HG03108 (cell line): ENCODE measurements around the gene HOOK1.

Experiments
- ATAC-seq: cut with Tn5 transposase; IDR thresholded peaks from one replicate; pipeline ENCODE4 v1.9.1; 2021; ENCODE audit warnings: moderate library complexity; ENCODE audit not compliant: unreplicated experiment

The HOOK1 gene

DNA sequence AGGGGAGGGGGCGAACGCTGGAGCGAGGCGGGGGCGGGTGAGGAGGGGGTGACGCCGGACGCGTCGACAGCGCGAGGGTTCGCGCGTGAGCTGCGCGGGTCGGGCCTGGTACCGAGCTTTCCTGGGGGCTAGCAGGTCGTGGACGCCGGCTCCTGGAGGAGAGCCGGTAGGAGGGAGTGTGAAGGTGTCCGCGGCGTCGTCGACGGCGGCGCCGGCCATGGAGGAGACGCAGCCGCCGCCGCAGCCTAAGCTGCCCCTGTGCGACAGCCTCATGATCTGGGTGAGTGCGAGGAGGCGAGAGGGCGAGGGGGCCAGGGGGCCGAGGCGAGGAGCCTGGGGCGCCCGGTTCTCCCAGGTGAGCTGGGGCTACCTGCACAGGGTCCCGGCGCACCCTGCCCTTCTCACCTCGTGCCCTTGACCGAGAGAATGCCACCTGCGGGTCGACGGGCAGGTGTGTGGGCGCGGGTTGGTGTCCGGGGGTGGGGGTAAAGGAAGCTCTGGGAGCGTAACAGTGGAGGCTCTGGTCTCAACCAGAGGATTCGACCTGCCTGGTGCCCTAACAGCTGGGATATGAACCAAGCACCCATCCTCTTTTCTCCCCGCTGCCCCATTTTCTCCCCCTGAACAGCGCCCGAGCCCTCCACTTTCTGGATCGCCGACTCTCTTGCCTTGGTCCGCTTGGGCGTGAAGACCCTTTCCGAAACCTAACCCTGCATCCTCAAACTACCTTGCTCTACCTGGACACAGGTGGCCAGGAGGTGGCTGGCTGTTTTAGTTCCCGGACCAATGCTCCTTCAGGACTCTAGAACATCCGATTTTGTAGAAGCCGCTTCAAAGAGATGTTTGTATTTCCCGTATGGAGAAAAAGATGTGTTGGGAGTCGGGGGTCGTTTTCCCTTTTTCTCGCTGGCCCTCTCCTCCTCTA, at the start of gene HOOK1:
TSS of gene HOOK1 (plus strand) at position 49 of the 925 bp plus-strand sequence. CDS start at position 218, 169 bp downstream.
- ATAC-seq = no peak

GRCh38 chr1:59765011-59765730, 49.6 kb upstream of the HOOK1 start:
- ATAC-seq = no peak

- no peak for ATAC-seq
These were observed 48.4 kb upstream of the HOOK1 start for GRCh38 chr1:59766227-59766855.

DNA sequence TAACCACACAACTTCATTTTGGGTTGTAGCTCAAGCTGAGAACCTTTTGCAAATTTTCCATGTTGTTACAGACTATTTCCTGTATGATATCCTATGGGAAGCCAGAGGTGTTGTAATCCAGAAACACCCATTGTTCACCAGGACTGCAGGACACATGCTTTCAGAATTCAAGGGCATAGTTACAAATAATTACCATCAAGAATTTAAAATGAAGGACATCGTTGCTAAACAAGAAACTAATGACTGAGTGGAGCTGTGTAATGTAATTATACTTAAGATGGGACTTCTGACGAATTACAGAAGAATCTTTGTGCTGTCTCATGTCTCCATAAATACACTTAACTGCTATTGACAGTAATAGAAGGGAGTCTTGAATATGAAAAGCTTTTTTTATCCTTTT, 47.6 kb upstream of the HOOK1 start:
- ATAC-seq = no peak

- ATAC-seq = no peak
These were observed 45.7 kb upstream of the HOOK1 start for GRCh38 chr1:59768792-59769735.

- ATAC-seq = no peak
These were observed 45.0 kb upstream of the HOOK1 start for GRCh38 chr1:59769736-59770095.

DNA sequence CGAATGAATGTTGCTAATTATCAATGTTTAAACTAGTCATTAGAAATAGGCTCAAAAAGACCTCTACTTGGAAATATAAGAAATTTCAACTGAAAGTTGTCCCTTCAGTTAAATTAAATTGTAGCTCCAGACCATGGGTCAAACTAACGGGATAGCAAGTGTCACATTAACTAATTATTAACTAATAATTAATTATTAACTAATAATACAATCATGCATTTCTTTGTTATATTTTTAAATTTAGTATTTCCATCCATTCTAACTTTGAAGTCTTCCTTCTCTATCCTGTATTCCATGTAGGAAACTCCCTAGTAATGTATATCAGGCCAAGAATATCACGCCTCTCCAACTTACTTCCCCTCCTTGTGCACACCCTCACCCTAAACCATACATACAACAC, 43.4 kb upstream of the HOOK1 start:
- ATAC-seq = no peak

- ATAC-seq = no peak
These were observed 39.3 kb upstream of the HOOK1 start for GRCh38 chr1:59775480-59775879.

DNA sequence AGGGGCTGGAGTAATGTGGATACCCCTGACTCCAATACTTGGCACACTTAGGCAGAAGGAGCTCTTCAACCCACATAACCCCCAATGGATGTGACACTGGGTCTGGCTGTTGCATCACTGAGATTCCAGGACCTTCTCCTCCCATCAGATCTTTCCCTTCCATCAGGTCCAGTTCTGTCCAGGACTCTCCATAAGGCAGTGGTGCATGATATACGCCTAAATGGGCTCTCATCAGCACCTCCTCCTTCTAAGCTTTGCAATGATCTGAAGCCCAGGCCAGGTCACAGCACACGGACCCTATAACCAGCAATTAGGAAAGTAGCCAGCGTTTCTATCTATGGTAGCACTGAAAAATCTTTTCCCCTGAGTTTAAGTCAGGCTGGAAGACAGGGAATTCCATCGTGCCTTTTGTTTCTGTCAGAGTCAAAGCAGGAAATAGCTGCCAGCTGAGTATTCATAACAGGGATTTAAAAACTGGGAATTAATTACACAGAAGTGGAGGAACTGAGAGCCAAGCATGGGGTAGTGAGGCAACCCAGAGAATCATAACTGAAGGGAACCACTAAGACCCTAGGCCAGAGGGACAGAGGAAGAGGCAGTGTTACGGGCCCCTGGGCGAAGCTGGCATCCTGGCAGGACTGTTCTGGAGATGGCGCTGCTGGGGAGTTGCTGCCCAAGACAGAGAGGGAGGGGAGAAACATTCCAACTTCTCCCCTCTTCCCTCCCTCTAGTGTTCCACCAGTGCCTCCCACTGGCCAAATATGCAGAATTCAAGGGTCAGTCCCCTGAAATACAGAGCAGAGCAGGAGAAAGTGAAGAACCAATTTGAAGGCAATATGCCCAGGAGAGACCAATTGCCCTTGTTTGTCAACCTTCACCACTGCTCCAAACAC, 37.5 kb upstream of the HOOK1 start:
- ATAC-seq = no peak

- no peak for ATAC-seq
These were observed 34.8 kb upstream of the HOOK1 start for GRCh38 chr1:59779949-59780348.

- ATAC-seq = no peak
These were observed 25.9 kb upstream of the HOOK1 start for GRCh38 chr1:59788825-59789224.

DNA sequence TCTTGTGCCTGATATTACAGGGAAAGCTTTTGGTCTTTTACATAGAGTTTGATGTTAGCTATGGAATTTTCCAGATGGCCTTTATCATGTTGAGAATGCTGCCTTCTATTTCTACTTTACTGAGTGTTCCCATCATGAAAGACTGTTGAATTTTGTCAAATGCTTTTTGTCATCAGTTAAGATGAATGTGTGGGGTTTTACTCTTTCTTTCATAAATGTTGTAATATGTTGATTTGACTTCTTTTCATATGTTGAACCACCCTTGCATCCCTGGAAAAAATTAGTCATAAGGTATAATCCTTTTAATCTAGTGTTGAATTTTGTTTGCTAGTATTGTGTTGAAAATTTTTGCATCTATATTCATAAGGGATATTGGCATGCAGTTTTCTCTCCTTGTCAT, 16.1 kb upstream of the HOOK1 start:
- ATAC-seq = no peak

- ATAC-seq = no peak
These were observed 11.2 kb upstream of the HOOK1 start for GRCh38 chr1:59803458-59804038.

DNA sequence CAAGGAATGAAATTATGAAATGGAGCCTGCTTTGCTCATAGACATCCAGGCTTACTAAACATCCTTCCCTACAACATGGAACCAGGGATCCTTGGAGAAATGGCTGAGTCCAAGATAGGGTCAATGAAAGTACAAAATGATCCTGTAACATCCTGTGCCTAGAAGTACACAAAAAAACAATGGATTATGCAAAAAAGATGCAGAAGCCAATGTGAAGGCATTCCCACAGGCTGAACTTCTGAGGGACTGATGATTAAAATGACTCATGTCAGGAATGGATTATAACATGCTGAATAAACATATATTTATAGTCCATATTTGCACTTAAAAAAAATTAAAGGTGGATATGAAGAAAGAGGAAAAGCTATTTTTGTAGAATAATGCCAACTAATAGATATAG, 10.4 kb upstream of the HOOK1 start:
- ATAC-seq = no peak

GRCh38 chr1:59805554-59805953, 9.2 kb upstream of the HOOK1 start:
- ATAC-seq = no peak

DNA sequence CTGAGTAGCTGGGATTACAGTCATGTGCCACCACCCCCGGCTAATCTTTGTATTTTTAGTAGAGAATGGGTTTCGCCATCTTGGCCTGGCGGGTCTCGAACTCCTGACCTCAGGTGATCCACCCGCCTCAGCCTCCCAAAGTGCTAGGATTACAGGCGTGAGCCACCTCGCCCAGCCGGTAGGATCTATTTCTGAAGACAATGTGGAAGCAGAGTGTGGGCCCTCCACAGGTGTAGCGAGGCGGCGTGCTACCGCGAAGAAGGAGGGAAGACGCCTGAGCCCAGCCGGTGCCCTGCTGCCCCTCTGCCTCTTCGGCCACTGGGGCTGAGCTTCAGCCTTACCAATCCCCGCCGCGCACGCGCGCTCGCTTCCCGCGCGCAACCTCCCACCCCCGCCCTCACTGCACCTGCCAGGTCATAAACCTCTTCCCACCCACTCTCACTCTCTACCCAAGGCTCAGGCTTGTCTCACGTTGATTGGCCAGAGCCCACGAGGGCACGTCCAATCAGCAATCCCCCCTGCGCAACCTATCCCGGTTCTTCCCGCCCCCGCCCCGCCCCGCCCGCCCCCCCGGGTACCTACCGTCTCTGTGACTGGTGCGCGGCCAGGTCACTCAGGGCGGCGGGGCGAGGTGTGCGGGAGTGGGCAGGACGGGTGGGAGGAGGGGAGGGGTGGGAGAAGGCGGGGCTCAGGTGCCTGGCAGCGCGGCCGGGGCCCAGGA, 409 bp upstream of the HOOK1 start:
- ATAC-seq = peak; percentile 97

DNA sequence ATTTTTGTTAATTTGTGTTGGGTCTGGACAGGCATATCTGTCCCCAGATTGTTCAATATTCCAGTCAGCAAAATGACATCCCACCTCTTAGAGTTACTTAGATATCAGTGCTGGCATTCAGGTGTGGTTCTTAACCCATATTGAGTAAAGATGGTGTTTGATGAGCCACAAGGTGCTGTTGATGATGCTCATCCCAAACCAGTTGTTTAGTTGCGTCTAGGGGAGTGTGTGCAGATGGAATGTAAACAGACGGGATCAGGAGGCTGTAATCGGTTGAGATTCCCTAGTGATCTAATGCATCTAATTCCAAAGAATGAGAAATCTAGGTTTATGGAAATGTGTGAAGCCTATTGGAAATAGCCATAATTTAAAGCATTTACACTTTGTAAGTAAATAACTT, 1.1 kb downstream of the HOOK1 start:
- no peak for ATAC-seq

- ATAC-seq = no peak
These were observed 1.6 kb downstream of the HOOK1 start for GRCh38 chr1:59816318-59816878.
